GM03348 (cell line): ENCODE measurements around the gene KCNQ1.
A peak's percentile ranks its signal among the peaks of the same experiment; 100 is the strongest.

Experiments
- DNase-seq: peaks from one replicate; pipeline ENCODE4 v3.0.0; 2012; ENCODE audit warnings: low spot score

Gene KCNQ1

GRCh38 chr11:2808850-2809846 is 364.3 kb downstream of the KCNQ1 start:
- no peak for DNase-seq

GRCh38 chr11:2809854-2810253 is 365.0 kb downstream of the KCNQ1 start:
- no peak for DNase-seq

GRCh38 chr11:2810411-2811205 is 365.8 kb downstream of the KCNQ1 start:
- DNase-seq, result no peak

DNA sequence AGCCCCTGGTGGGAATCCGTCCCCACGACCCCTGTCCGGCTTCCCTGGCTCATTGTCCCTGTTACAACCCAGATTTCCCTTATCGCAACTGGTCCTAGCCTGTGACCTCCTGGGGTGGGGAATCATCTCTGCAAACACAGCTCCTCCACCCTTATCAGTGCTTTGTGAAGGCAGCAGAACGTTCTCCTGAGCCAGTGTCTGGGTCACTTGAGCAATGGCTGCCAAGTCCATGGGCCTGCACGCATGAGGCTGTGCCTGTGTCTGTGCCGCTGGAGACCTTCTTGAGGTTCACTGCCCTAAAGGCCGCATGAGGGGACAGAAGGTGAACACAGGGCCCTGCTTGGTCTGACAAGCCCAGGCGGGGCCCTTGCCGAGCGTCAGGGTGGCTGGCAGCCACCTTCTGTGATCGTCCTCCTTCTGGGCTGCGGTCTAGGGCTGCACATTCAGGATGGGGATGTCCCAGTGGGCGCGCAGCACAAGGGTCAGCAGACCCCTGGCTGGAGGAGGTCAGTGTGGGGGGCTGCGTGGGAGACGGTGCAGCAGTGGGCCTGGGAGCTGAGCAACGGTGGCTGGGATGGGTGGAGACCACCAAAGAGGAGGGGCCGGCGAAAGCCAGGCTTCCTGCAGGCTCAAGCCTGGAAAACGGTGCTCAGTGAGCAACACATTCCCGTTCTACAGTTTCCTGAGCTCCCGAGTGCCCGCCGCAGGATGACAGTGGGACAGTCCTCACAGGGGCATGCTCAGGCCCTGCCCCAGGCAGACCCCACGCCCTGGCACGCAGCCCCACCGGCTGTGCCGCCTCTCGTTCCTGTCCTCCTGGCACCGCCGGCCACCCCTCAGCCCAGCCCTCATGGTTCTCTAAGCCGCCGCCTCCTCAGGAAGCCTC is 366.6 kb downstream of the KCNQ1 start:
- DNase-seq, result no peak

GRCh38 chr11:2812371-2812991 is 367.7 kb downstream of the KCNQ1 start:
- peak; percentile 47 for DNase-seq

- DNase-seq, result no peak
Observed at GRCh38 chr11:2813141-2813908, 368.5 kb downstream of the KCNQ1 start.

GRCh38 chr11:2813968-2814367 is 369.2 kb downstream of the KCNQ1 start:
- DNase-seq, result no peak

DNA sequence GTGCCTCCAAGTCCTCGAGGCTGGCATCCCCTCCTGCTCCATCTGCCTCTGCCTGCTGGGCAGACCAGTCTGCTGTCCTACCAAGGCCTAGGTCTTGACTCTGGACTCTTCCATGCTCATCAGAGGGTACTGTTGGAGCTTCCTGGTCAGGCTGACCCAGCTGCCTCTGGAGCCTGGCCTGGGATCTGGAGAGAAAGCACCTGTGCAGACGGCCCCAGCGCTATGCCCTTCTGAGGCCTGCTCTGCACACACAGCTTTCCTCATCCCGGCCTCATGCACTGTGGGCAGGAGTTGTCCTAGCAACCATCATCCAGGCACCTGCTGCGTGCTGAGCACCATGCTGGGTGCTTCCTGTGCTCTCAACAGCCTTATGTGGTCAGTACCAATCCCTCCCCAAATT is 369.9 kb downstream of the KCNQ1 start:
- no peak for DNase-seq

DNA sequence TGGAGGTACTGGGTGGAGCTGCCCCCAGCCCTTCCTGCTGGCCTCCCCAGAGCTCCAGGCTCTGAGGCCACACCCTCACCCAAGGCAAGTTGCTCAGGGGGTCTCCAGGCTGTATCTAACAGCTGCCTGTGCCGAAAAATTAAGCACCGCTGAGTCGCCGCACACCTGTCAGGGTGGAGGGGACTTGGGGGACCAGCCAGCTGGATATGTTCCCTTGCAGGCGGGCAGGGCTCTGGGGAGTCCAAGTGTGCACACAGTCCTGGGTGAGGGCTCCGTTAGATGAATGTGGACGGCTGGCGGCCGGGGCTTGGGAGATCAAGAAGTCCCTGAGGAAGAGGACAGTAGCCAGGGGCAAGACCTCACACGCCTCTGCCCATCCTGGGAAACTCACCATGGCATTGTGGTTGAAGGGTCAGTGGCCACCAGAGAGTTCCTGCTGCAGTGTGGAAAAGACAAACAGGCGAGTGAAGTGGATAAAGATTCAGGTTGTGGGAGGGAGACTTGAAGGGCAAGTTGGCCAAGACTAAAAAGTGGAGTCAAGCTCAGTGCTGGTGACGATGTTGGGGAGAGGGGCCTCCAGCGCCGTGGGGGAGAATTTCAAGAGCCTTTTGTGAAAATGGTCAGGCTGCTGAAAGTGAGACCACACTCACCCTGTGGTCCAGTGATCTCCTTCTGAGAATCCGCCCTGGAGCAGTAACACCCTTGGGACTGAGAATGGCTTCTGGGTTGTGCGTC is 371.1 kb downstream of the KCNQ1 start:
- no peak for DNase-seq

DNA sequence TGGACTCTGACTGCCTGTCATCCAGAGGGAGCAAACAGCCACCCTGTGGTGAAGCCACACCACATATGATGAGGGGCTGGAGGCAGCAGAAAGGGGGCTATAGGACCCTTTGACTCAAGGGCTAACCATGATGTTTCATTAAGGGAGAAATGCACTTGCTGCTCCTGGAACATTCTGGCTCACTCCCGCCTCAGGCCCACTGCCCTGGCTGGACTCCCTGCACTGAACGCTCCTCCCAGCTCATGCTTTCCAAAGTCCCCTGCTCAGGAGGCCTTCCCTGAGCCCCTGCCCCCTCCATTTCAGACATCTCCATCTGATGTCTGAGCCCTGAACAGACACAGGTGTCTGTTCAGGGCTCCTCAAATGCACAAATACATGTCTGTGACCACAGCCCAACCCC is 371.7 kb downstream of the KCNQ1 start:
- no peak for DNase-seq

DNA sequence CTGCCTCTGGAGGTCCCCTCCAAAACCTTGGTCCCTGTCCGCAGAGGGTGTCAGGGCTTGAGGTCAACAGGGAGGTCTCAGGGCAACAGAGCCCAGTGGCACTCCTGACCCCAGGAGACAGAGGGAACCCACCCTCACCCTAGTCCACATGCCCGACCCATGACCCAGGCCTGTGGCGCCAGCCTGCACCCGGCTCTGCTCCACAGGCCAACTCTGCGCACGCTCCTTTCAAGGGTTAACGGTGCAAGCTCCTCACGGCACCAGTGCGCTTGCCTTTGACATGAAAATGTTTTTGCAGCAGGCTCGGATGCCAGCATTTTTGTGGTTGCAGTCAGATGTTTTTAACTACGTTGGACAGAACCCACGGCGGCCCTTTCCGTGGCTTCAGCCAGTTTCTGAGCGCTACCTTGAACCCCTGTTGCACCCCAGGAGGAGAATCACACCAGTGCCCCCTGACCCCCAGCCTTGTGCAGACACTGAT is 372.2 kb downstream of the KCNQ1 start:
- peak; percentile 90 for DNase-seq

DNA sequence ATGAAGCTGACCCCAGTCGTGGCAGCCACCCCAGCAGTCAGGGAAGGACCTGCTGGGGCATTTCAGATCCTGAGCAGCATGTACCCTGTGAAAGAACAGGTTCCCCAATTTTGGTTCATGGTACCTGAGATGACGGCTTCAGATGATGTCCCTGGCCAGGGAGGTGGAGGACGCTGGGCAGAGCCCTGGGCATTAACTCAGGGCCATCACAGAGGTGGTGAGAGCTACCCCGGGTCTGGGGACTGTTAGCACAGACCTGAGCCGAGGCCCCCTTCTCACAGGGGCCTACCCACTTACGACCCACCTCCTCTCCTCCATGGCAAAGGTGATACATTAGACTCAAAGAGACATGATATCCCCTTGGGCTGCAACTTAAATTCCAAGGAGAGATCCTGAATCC is 372.6 kb downstream of the KCNQ1 start:
- no peak for DNase-seq

GRCh38 chr11:2818021-2818420 is 373.2 kb downstream of the KCNQ1 start:
- DNase-seq, result no peak

GRCh38 chr11:2818503-2818902 is 373.7 kb downstream of the KCNQ1 start:
- DNase-seq, result no peak

- DNase-seq, result no peak
Observed at GRCh38 chr11:2819316-2819715, 374.5 kb downstream of the KCNQ1 start.

DNA sequence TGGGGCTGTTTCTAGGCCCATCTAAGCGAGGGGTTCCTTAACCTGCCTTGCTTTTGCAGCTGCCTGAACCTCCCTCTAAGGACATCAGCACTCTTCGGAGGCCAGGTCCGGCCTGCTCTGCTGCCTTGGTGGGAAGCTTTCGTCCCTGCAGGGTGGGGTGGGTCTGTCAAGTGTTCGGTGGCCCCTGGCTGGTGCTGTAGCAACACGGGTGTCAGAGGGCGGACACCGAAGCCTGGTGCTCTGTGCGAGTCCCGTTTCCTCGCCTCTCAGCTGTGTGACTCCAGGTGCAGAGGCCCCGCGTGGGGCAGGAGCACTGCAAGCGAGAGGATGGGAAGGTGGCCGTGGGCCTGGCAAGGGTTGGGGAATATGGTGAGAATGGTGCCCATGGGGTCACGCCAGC is 376.2 kb downstream of the KCNQ1 start:
- DNase-seq, result no peak

- no peak for DNase-seq
Observed at GRCh38 chr11:2821891-2822290, 377.1 kb downstream of the KCNQ1 start.

GRCh38 chr11:2824851-2825250 is 380.0 kb downstream of the KCNQ1 start:
- DNase-seq, result no peak

DNA sequence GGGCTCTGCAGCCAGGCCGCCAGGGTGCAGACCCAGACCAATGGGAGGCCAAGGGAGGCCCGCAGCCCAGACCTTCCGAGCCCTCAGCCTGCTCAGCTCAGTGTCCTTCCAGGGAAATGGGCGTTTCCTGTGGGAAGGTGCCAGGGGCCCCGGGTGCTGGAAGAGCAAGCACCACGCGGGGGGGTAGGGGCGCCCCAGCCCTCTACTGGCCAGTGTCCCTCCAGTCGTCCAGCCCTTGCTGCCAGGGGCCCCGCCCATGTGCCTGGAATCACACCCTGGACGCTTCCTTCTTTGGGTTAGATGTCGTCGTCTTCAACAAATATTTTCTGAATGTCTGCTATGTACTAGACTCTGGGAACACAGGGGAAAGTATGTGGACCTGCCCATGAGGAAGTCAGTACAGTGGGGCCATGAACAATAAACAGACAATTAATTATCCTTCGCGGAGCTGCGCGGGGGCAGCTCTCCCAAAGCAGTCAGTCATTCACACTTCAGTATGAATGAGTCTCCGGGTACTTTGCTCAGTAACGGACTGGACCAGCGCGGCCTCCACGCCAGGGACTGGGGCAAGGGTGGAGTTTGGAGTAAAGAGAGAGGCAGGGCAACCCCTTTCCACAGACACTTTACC is 380.6 kb downstream of the KCNQ1 start:
- DNase-seq, result peak; percentile 96
